Type B pancreatic cell (in vitro differentiated cells): ENCODE measurements around the gene AARS1. TPM values are rescaled to one million over a fixed set of nuclear protein-coding genes. Genes with fewer than 3 reads are reported as not detected.
"Not testable (repeated sequence)": the region's sequence is repeated elsewhere in the genome, so short reads cannot be mapped to it uniquely, and the experiment has no call there.

ENCODE experiments used
- DNase-seq: peaks from one replicate; pipeline ENCODE4 v3.0.0; 2021; ENCODE audit warnings: mixed read lengths; ENCODE audit not compliant: unreplicated experiment; ENCODE audit errors: extremely low spot score
- H3K27ac Mint-ChIP-seq: 2 replicates; pipeline ENCODE4 v1.8.0; 2021; ENCODE audit warnings: mild to moderate bottlenecking, mixed read lengths
- H3K27me3 Mint-ChIP-seq: 2 replicates; pipeline ENCODE4 v1.8.0; 2021; ENCODE audit warnings: mixed read lengths
- H3K36me3 Mint-ChIP-seq: 2 replicates; pipeline ENCODE4 v1.8.0; 2021; ENCODE audit warnings: mixed read lengths
- H3K4me1 Mint-ChIP-seq: one replicate; pipeline ENCODE4 v1.8.0; 2021; ENCODE audit warnings: mixed read lengths; ENCODE audit not compliant: unreplicated experiment
- H3K4me3 Mint-ChIP-seq: 2 replicates; pipeline ENCODE4 v1.8.0; 2021; ENCODE audit warnings: mild to moderate bottlenecking, mixed read lengths
- H3K9me3 Mint-ChIP-seq: 2 replicates; pipeline ENCODE4 v1.8.0; 2021; ENCODE audit warnings: mixed read lengths
- total RNA-seq: library from RNA; stranded (reverse); gene quantifications from 2 replicates; pipeline ENCODE4 v1.2.1, GENCODE V29; 2021; ENCODE audit warnings: low replicate concordance
- TF ChIP-seq, protein P1 (sequence below): fragments of 200-600 bp; sonication (generic); conservative IDR thresholded peaks from 2 replicates; pipeline ENCODE4 v1.5.0; 2021; ENCODE audit warnings: antibody characterized with exemption, mild to moderate bottlenecking

The AARS1 gene
- total RNA-seq, 1 donor from 2014 or later: 112 TPM

DNA sequence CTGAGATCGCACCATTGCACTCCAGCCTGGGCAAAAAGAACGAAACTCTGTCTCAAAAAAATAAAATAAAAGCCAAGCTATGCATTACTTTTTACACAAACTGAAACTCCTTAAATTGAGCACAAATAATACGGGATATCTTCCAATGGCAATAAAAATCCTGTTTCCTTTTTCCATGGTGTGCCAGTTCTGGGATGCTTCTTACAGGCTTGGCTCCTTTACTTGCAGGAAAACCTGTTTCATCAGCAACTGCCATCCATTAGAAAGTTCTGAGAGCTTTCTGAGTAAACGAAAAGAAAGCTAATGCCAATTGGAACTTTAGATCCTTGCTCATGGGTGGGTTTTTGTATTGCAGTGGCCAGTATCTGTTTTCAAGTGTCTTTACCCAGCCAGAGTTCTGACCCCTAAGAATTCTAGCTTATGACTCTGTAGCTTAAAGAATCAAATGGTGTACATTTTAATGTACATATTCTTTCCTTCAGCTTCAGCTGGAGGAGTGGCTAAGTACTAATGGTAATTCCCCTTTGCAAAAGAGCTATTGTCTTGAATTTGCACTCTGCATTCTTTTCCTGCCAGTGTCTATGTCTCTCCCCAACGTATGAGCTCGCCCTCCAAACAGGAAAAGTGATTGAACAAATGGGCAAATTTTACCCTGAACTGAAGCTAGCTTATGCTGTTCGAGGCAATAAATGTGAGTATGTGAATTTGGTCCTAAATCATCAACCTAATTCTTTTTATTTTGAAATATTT, 35.9 kb upstream of the AARS1 start:
- Mint-ChIP-seq H3K27ac (no peak overlapping the region), H3K4me1 (no peaks in the 10 kb centered on the region), H3K4me3 (no peak overlapping the region), H3K36me3 (peaks cover 7% of the 10 kb centered on the region), H3K27me3 (no peaks in the 10 kb centered on the region), H3K9me3 (no peaks in the 10 kb centered on the region)
- no peak for DNase-seq
- TF ChIP-seq, protein P1, sequence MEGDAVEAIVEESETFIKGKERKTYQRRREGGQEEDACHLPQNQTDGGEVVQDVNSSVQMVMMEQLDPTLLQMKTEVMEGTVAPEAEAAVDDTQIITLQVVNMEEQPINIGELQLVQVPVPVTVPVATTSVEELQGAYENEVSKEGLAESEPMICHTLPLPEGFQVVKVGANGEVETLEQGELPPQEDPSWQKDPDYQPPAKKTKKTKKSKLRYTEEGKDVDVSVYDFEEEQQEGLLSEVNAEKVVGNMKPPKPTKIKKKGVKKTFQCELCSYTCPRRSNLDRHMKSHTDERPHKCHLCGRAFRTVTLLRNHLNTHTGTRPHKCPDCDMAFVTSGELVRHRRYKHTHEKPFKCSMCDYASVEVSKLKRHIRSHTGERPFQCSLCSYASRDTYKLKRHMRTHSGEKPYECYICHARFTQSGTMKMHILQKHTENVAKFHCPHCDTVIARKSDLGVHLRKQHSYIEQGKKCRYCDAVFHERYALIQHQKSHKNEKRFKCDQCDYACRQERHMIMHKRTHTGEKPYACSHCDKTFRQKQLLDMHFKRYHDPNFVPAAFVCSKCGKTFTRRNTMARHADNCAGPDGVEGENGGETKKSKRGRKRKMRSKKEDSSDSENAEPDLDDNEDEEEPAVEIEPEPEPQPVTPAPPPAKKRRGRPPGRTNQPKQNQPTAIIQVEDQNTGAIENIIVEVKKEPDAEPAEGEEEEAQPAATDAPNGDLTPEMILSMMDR: no peak

- TF ChIP-seq, protein P1: no peak
- no peaks in the 10 kb centered on the region for H3K36me3 Mint-ChIP-seq
- no peaks in the 10 kb centered on the region for H3K9me3 Mint-ChIP-seq
- H3K4me1 Mint-ChIP-seq: no peaks in the 10 kb centered on the region
- DNase-seq: no peak
- no peaks in the 10 kb centered on the region for H3K27me3 Mint-ChIP-seq
- no peak overlapping the region for H3K4me3 Mint-ChIP-seq
- no peak overlapping the region for H3K27ac Mint-ChIP-seq
Observed at GRCh38 chr16:70320121-70320520, 30.8 kb upstream of the AARS1 start.

DNA sequence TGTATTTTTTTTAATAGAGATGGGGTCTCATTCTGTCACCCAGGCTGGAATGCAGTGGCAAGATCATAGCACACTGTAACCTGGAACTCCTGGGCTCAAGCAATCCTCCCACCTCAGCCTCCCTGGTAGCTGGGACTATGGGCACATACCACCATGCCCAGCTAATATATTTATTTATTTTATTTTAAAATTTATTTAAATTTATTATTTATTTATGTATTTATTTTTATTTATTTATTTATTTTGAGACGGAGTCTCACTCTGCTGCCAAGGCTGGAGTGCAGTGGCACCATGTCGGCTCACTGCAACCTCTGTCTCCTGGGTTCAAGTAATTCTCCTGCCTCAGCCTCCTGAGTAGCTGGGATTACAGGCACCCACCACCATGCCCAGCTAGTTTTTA, 18.4 kb upstream of the AARS1 start:
- peaks cover 20% of the 10 kb centered on the region for H3K36me3 Mint-ChIP-seq
- H3K27me3 Mint-ChIP-seq, H3K9me3 Mint-ChIP-seq, DNase-seq, H3K27ac Mint-ChIP-seq, H3K4me3 Mint-ChIP-seq, H3K4me1 Mint-ChIP-seq: not testable (repeated sequence)

DNA sequence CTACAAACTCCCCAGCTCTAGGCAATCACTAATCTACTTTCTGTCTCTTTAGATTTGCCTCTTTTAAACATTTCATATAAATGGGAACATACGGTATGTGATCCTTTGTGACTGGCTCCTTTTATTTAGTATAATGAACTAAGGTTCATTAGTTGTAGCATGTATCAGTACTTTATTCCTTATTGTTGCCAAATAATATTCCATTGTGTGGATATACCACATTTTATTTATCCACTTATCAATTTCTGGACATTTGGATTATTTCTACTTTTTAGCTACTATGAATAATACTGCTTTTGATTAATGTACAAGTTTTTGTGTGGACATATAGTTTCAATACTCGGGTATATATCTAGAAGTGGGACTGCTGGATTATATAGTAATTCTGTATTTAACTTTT, 17.6 kb upstream of the AARS1 start:
- Mint-ChIP-seq H3K36me3 (peaks cover 22% of the 10 kb centered on the region), H3K4me3 (no peak overlapping the region), H3K4me1 (no peaks in the 10 kb centered on the region), H3K27ac (no peak overlapping the region), H3K27me3 (no peaks in the 10 kb centered on the region), H3K9me3 (no peaks in the 10 kb centered on the region)
- TF ChIP-seq, protein P1: no peak
- DNase-seq: no peak

GRCh38 chr16:70304892-70305448, 15.7 kb upstream of the AARS1 start:
- TF ChIP-seq, protein P1: no peak
- no peak for DNase-seq
- peaks cover 2% of the 10 kb centered on the region for H3K4me1 Mint-ChIP-seq
- H3K36me3 Mint-ChIP-seq: peaks cover 34% of the 10 kb centered on the region
- H3K27ac Mint-ChIP-seq: peak overlapping the region; percentile 2
- H3K9me3 Mint-ChIP-seq: no peaks in the 10 kb centered on the region
- no peak overlapping the region for H3K4me3 Mint-ChIP-seq
- H3K27me3 Mint-ChIP-seq: no peaks in the 10 kb centered on the region

DNA sequence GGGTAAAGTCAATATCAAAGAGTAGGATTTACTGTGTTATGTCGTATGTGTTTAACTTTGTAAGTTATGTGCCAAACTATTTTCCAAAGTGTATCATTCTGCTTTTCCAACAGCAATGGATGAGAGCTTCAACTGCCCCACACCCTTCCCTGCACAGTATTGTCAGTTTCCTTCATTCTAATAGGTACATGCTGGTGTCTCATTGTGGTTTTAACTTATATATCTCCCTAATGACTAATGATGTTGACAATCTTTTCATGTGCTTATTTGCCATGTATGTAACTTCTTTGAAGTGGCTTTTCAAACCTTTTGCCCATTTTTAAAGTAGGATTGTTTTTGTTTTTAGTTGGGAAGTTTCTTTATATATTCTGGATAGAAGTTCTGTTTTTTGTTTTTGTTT, 13.4 kb upstream of the AARS1 start:
- TF ChIP-seq, protein P1: no peak
- Mint-ChIP-seq H3K27ac (no peak overlapping the region), H3K4me3 (no peak overlapping the region), H3K36me3 (peaks cover 36% of the 10 kb centered on the region), H3K9me3 (no peaks in the 10 kb centered on the region), H3K27me3 (no peaks in the 10 kb centered on the region), H3K4me1 (peaks cover 14% of the 10 kb centered on the region)
- DNase-seq: no peak
